H1 (cell line): Measurements from ENCODE around the gene MCOLN3. TPM values are rescaled to one million over a fixed set of nuclear protein-coding genes. Genes with fewer than 3 reads are reported as not detected.

Experiments
- CTCF ChIA-PET: fragments of 300-600 bp; sonication (Branson Sonifier 250); formaldehyde crosslinking; loops from one replicate; lab custom pipeline; 2021; ENCODE audit not compliant: partially characterized antibody; lab: Charles Lee
- POLR2A ChIA-PET: fragments of 300-600 bp; sonication (Branson Sonifier 250); formaldehyde crosslinking; loops from one replicate; lab custom pipeline; 2021; ENCODE audit warnings: inconsistent platforms; ENCODE audit not compliant: partially characterized antibody; lab: Charles Lee
- DNase-seq, 2 experiments: peaks; one replicate each; pipeline versions ENCODE4 v3.0.0 to v3.0.0-alpha.2; 2010 to 2022; ENCODE audit warnings: low spot score in 2 of 2, low read depth in 1 of 2, mixed read lengths in 1 of 2
- FAIRE-seq: peaks from 2 replicates; lab custom pipeline; 2011; peaks lifted over from hg19 to GRCh38; lab: Jason Lieb, UNC
- H2AFZ ChIP-seq: 2 replicates; pipeline ENCODE4 v1.8.1; 2012; ENCODE audit warnings: low read length, inconsistent platforms
- H2AK5ac ChIP-seq: 2 replicates; pipeline ENCODE4 v1.6.1; 2013; ENCODE audit warnings: low read depth, low read length
- H2BK120ac ChIP-seq: replicated peaks from 2 replicates; pipeline ENCODE3; 2013; ENCODE audit warnings: low read depth, low read length, inconsistent platforms
- H2BK12ac ChIP-seq: 2 replicates; pipeline ENCODE4 v1.6.1; 2013; ENCODE audit warnings: low read depth, low read length
- H2BK15ac ChIP-seq: 2 replicates; pipeline ENCODE4 v1.6.1; 2013; ENCODE audit warnings: low read length
- H2BK20ac ChIP-seq: 2 replicates; pipeline ENCODE4 v1.6.1; 2013; ENCODE audit warnings: low read length
- H2BK5ac ChIP-seq: 2 replicates; pipeline ENCODE4 v1.6.1; 2013; ENCODE audit warnings: low read depth, low read length
- H3K14ac ChIP-seq: 2 replicates; pipeline ENCODE4 v1.6.1; 2013; ENCODE audit warnings: inconsistent platforms; ENCODE audit not compliant: insufficient read length
- H3K18ac ChIP-seq: 2 replicates; pipeline ENCODE4 v1.6.1; 2013; ENCODE audit warnings: low read length; ENCODE audit errors: extremely low read depth
- H3K23ac ChIP-seq: 2 replicates; pipeline ENCODE4 v1.6.1; 2013; ENCODE audit warnings: inconsistent platforms; ENCODE audit not compliant: insufficient read length
- H3K23me2 ChIP-seq: 2 replicates; pipeline ENCODE4 v1.6.1; 2013; ENCODE audit warnings: low read depth, low read length
- H3K27ac ChIP-seq: 2 replicates; pipeline ENCODE4 v1.6.1; 2011; ENCODE audit warnings: low read depth, low read length, inconsistent platforms
- H3K27me3 ChIP-seq, 4 experiments: replicated peaks in 1 of 4; 1 replicate in 1 of 4; 2 replicates in 3 of 4; pipeline versions ENCODE4 v1.6.1 to v1.8.1; 2011 to 2013; ENCODE audit warnings: low read length in 3 of 4, mild to moderate bottlenecking in 3 of 4, inconsistent platforms in 2 of 4, mixed read lengths in 2 of 4, moderate library complexity in 1 of 4; ENCODE audit not compliant: control insufficient read depth in 3 of 4, insufficient read depth in 3 of 4; ENCODE audit errors: extremely low read depth in 1 of 4
- H3K36me3 ChIP-seq, 4 experiments: 2 replicates each; pipeline versions ENCODE4 v1.6.1 to v1.8.1; 2011 to 2013; ENCODE audit warnings: mild to moderate bottlenecking in 4 of 4, low read length in 3 of 4, moderate library complexity in 2 of 4, control low read depth in 1 of 4, inconsistent platforms in 1 of 4; ENCODE audit not compliant: insufficient read depth in 4 of 4, control insufficient read depth in 2 of 4
- H3K4ac ChIP-seq: replicated peaks from 2 replicates; pipeline ENCODE3; 2013; ENCODE audit warnings: low read length, low read depth, mixed read lengths, inconsistent platforms; ENCODE audit not compliant: insufficient read length
- H3K4me1 ChIP-seq, 4 experiments: replicated peaks in 1 of 4; 1 replicate in 1 of 4; 2 replicates in 3 of 4; pipeline versions ENCODE4 v1.6.1 to v1.8.1; 2011 to 2013; ENCODE audit warnings: low read length in 3 of 4, inconsistent platforms in 2 of 4, mixed read lengths in 1 of 4; ENCODE audit not compliant: insufficient read depth in 4 of 4, control insufficient read depth in 3 of 4
- H3K4me2 ChIP-seq, 2 experiments: 2 replicates each; pipeline versions ENCODE4 v1.6.1 to v1.8.1; 2011 to 2013; ENCODE audit warnings: low read depth in 2 of 2, low read length in 2 of 2, control low read depth in 1 of 2, inconsistent platforms in 1 of 2, mild to moderate bottlenecking in 1 of 2; ENCODE audit not compliant: insufficient read depth in 1 of 2
- H3K4me3 ChIP-seq, 4 experiments: fragments of 200-600, 300-600 bp in 1 of 4; sonication (generic), shearing (Covaris generic), sonication (Bioruptor Twin) in 1 of 4; 2 replicates each; pipeline versions ENCODE4 v1.5.1 to v1.8.1; 2011 to 2016; ENCODE audit warnings: low read length in 4 of 4, low read depth in 3 of 4, control low read depth in 2 of 4, inconsistent platforms in 2 of 4, mild to moderate bottlenecking in 2 of 4, mixed read lengths in 1 of 4, moderate library complexity in 1 of 4; ENCODE audit not compliant: insufficient read depth in 2 of 4; ENCODE audit errors: extremely low read depth in 1 of 4
- H3K56ac ChIP-seq: replicated peaks from 2 replicates; pipeline ENCODE3; 2013; ENCODE audit warnings: low read depth, mild to moderate bottlenecking, mixed read lengths, low read length, inconsistent platforms; ENCODE audit not compliant: insufficient read length
- H3K79me1 ChIP-seq: 2 replicates; pipeline ENCODE4 v1.6.1; 2013; ENCODE audit warnings: low read depth, low read length, control low read depth
- H3K79me2 ChIP-seq, 2 experiments: 2 replicates each; pipeline versions ENCODE4 v1.6.1 to v1.8.1; 2012 to 2013; ENCODE audit warnings: low read length in 2 of 2, mild to moderate bottlenecking in 2 of 2, inconsistent platforms in 1 of 2; ENCODE audit not compliant: insufficient read depth in 2 of 2, control insufficient read depth in 1 of 2
- H3K9ac ChIP-seq, 4 experiments: replicated peaks in 1 of 4; 1 replicate in 1 of 4; 2 replicates in 3 of 4; pipeline versions ENCODE4 v1.6.1 to v1.8.1; 2011 to 2013; ENCODE audit warnings: low read depth in 3 of 4, low read length in 3 of 4, control low read depth in 2 of 4, mild to moderate bottlenecking in 2 of 4, moderate library complexity in 2 of 4, inconsistent platforms in 1 of 4; ENCODE audit errors: extremely low read depth in 1 of 4
- H3K9me3 ChIP-seq, 2 experiments: 2 replicates each; pipeline versions ENCODE4 v1.6.1 to v1.8.1; 2012 to 2013; ENCODE audit warnings: mild to moderate bottlenecking in 2 of 2, moderate library complexity in 2 of 2, control low read depth in 1 of 2, inconsistent platforms in 1 of 2, low read depth in 1 of 2, low read length in 1 of 2, mixed read lengths in 1 of 2; ENCODE audit not compliant: insufficient read depth in 2 of 2
- H4K20me1 ChIP-seq, 2 experiments: replicated peaks in 1 of 2; 2 replicates each; pipeline versions ENCODE3 to v1.8.1; 2011 to 2013; ENCODE audit warnings: inconsistent platforms in 2 of 2, low read length in 2 of 2, mild to moderate bottlenecking in 1 of 2; ENCODE audit not compliant: insufficient read depth in 2 of 2, control insufficient read depth in 1 of 2
- H4K5ac ChIP-seq: 2 replicates; pipeline ENCODE4 v1.6.1; 2013; ENCODE audit warnings: low read length, low read depth, mixed read lengths, inconsistent platforms; ENCODE audit not compliant: insufficient read length
- H4K8ac ChIP-seq: 2 replicates; pipeline ENCODE4 v1.8.0; 2013; ENCODE audit warnings: mild to moderate bottlenecking, moderate library complexity, low read length, inconsistent platforms; ENCODE audit not compliant: insufficient read depth; ENCODE audit errors: extremely low read depth
- H4K91ac ChIP-seq: replicated peaks from 2 replicates; pipeline ENCODE3; 2013; ENCODE audit warnings: low read length, mixed read lengths, inconsistent platforms; ENCODE audit not compliant: insufficient read length
- RFX5 ChIP-seq: IDR thresholded peaks from 2 replicates; pipeline ENCODE4 v1.6.1; 2011; ENCODE audit warnings: low read depth, low read length, improper control_type of control experiment, borderline replicate concordance
- SP2 ChIP-seq: IDR thresholded peaks from 2 replicates; pipeline ENCODE4 v1.6.1; 2012; ENCODE audit warnings: mild to moderate bottlenecking, low read length, inconsistent platforms
- WGBS, 2 experiments: shearing (Covaris generic) in 1 of 2; methylation state at CpG; one replicate each; pipeline versions ENCODE4 v1.1.6 to v1.1.7; 2013 to 2015; ENCODE audit warnings: low lambda C conversion rate in 2 of 2, mixed read lengths in 2 of 2, inconsistent platforms in 1 of 2, low coverage in 1 of 2, missing lambda C conversion rate in 1 of 2; ENCODE audit not compliant: insufficient replicate concordance in 2 of 2, insufficient coverage in 1 of 2, insufficient read length in 1 of 2; ENCODE audit errors: extremely low coverage in 1 of 2, missing lambda C conversion rate in 1 of 2; 5-methylcytosine and 5-hydroxymethylcytosine counted together
- polyA plus RNA-seq, 7 experiments: library from polyadenylated mRNA; depleted of rRNA in 3 of 7; stranded (reverse) in 5 of 7; unstranded in 2 of 7; fragments of >200 nt in 5 of 7; fragments of 200-250 nt in 2 of 7; gene quantifications; 1 replicate in 5 of 7; 2 replicates in 1 of 7; 4 replicates in 1 of 7; pipeline versions ENCODE4 v1.2.1 to v1.2.3, GENCODE V29; 2011 to 2013; ENCODE audit warnings: missing spikeins in 2 of 7, mixed read lengths in 2 of 7
- total RNA-seq: library from RNA; stranded (reverse); fragmentation: NEBNext Ultra II Directional; extraction: Animal tissue kit (Norgen Biotek cat#: 25700); gene quantifications from 2 replicates; pipeline ENCODE4 v1.2.1, GENCODE V29; 2021

MCOLN3 gene
- total and polyA plus RNA-seq, 2 of the 8 experiments (the other 6 are each of a cell fraction or from before 2014, with no cell fraction given), result 3.8 to 4.9 TPM

GRCh38 chr1:85058311-85058710, 10.0 kb upstream of the MCOLN3 start:
- Histone ChIP-seq H3K4me1 (peaks cover 0 to 3% (median 0%) of the 10 kb centered on the region in 4 experiments; a peak in 1 of 7 replicates), H4K8ac (no peak overlapping the region), H3K23ac (no peak overlapping the region), H3K79me1 (no peaks in the 10 kb centered on the region; the same call in 1 of the 2 replicates), H4K91ac (no peak overlapping the region), H4K20me1 (no peaks in the 10 kb centered on the region), H3K9ac (no peak overlapping the region), H3K36me3 (no peaks in the 10 kb centered on the region), H3K27ac (no peak overlapping the region), H4K5ac (no peak overlapping the region), H3K56ac (no peak overlapping the region), H3K9me3 (no peaks in the 10 kb centered on the region), H2AK5ac (no peak overlapping the region), H2BK15ac (no peak overlapping the region), H3K79me2 (no peaks in the 10 kb centered on the region), H2BK12ac (no peak overlapping the region), H3K4me3 (no peak overlapping the region), H3K4ac (no peak overlapping the region), H2BK120ac (no peak overlapping the region), H3K23me2 (peaks cover 4% of the 10 kb centered on the region; the same call in 1 of the 2 replicates), H3K14ac (no peak overlapping the region), H2BK5ac (no peak overlapping the region), H2AFZ (no peak overlapping the region), H3K4me2 (no peak overlapping the region), H3K18ac (no peak overlapping the region), H3K27me3 (no peaks in the 10 kb centered on the region), H2BK20ac (no peak overlapping the region)
- WGBS, 2 experiments, result 72% methylated on average over 1 of the region's 1 CpG; no CpG with 5 or more reads in 1 of the 2 experiments
- DNase-seq (no peak), FAIRE-seq (no peak)
- CTCF ChIA-PET, result interaction anchor here (0.6 to 2.1 kb wide), 5 partner anchors 114 to 369 kb away, joined by 3 to 7 read pairs (median 3); no protein-coding TSS in a partner anchor
- TF ChIP-seq RFX5, result no peak
- TF ChIP-seq SP2, result no peak
- POLR2A ChIA-PET, result no interaction called here
